Neural progenitor cell (in vitro differentiated cells): Measurements from ENCODE around the gene KIRREL3. TPM values are rescaled to one million over a fixed set of nuclear protein-coding genes. Genes with fewer than 3 reads are reported as not detected.

Experiments used
- DNase-seq: peaks from one replicate; pipeline ENCODE4 v3.0.0-alpha.2; 2016; ENCODE audit warnings: low spot score
- H2AFZ ChIP-seq: fragments of 200-600 bp; sonication (generic); replicated peaks from 2 replicates; pipeline ENCODE4 v1.6.1; 2016; ENCODE audit warnings: antibody characterized with exemption
- H3F3A ChIP-seq: fragments of 200-600 bp; sonication (generic); 2 replicates; pipeline ENCODE4 v1.6.1; 2016; ENCODE audit warnings: antibody characterized with exemption, low read depth
- H3K27ac ChIP-seq: fragments of 200-600 bp; sonication (generic); 2 replicates; pipeline ENCODE4 v1.5.1; 2016; ENCODE audit warnings: mild to moderate bottlenecking
- H3K27me3 ChIP-seq: fragments of 200-600 bp; sonication (generic); 2 replicates; pipeline ENCODE4 v1.6.1; 2016; ENCODE audit warnings: mild to moderate bottlenecking, moderate library complexity
- H3K36me3 ChIP-seq: fragments of 200-600 bp; sonication (generic); 2 replicates; pipeline ENCODE4 v1.5.1; 2016
- H3K4me1 ChIP-seq: fragments of 200-600 bp; sonication (generic); 2 replicates; pipeline ENCODE4 v1.6.1; 2016; ENCODE audit warnings: mixed run types
- H3K4me2 ChIP-seq: fragments of 200-600 bp; sonication (generic); 2 replicates; pipeline ENCODE4 v1.6.1; 2016
- H3K4me3 ChIP-seq: fragments of 200-600 bp; sonication (generic); 2 replicates; pipeline ENCODE4 v1.5.1; 2016
- H3K79me2 ChIP-seq: fragments of 200-600 bp; sonication (generic); 2 replicates; pipeline ENCODE4 v1.6.1; 2016; ENCODE audit warnings: low read depth
- H3K9ac ChIP-seq: fragments of 200-600 bp; sonication (generic); 2 replicates; pipeline ENCODE4 v1.6.1; 2016
- H3K9me3 ChIP-seq: fragments of 200-600 bp; sonication (generic); 2 replicates; pipeline ENCODE4 v1.5.1; 2016; ENCODE audit warnings: low read depth
- H4K20me1 ChIP-seq: fragments of 200-600 bp; sonication (generic); 2 replicates; pipeline ENCODE4 v1.6.1; 2016; ENCODE audit warnings: low read depth
- H3K27ac Mint-ChIP-seq: 3 replicates; pipeline ENCODE4 v1.8.0; 2021; ENCODE audit warnings: mixed read lengths
- H3K27me3 Mint-ChIP-seq: 2 replicates; pipeline ENCODE4 v1.8.0; 2022; ENCODE audit warnings: low read depth, mild to moderate bottlenecking, inconsistent platforms, moderate library complexity, mixed read lengths; ENCODE audit not compliant: insufficient read depth
- H3K36me3 Mint-ChIP-seq: 3 replicates; pipeline ENCODE4 v1.8.0; 2021; ENCODE audit warnings: mixed read lengths
- H3K4me1 Mint-ChIP-seq: 3 replicates; pipeline ENCODE4 v1.8.0; 2021; ENCODE audit warnings: mixed read lengths
- H3K4me3 Mint-ChIP-seq: 3 replicates; pipeline ENCODE4 v1.8.0; 2021; ENCODE audit warnings: mild to moderate bottlenecking, moderate library complexity, mixed read lengths
- H3K9me3 Mint-ChIP-seq: 3 replicates; pipeline ENCODE4 v1.8.0; 2020; ENCODE audit warnings: mixed read lengths
- EZH2 ChIP-seq: fragments of 200-600 bp; sonication (generic); IDR thresholded peaks from 2 replicates; pipeline ENCODE4 v1.6.1; 2017; ENCODE audit warnings: antibody characterized with exemption, mild to moderate bottlenecking, moderate library complexity
- EZH2phosphoT487 ChIP-seq: fragments of 200-600 bp; sonication (generic); IDR thresholded peaks from 2 replicates; pipeline ENCODE4 v1.6.1; 2017; ENCODE audit warnings: antibody characterized with exemption
- total RNA-seq: library from RNA; depleted of rRNA; stranded (reverse); fragments of >200 nt; gene quantifications from 2 replicates; pipeline ENCODE4 v1.2.3, GENCODE V29; 2015; ENCODE audit warnings: low replicate concordance
- TF ChIP-seq, protein P1 (sequence below): fragments of 200-600 bp; sonication (generic); IDR thresholded peaks from 2 replicates; pipeline ENCODE4 v1.5.1; 2017; ENCODE audit warnings: antibody characterized with exemption, mild to moderate bottlenecking

The KIRREL3 gene
- total RNA-seq, 1 donor from 2014 or later = 1.1 TPM

DNA sequence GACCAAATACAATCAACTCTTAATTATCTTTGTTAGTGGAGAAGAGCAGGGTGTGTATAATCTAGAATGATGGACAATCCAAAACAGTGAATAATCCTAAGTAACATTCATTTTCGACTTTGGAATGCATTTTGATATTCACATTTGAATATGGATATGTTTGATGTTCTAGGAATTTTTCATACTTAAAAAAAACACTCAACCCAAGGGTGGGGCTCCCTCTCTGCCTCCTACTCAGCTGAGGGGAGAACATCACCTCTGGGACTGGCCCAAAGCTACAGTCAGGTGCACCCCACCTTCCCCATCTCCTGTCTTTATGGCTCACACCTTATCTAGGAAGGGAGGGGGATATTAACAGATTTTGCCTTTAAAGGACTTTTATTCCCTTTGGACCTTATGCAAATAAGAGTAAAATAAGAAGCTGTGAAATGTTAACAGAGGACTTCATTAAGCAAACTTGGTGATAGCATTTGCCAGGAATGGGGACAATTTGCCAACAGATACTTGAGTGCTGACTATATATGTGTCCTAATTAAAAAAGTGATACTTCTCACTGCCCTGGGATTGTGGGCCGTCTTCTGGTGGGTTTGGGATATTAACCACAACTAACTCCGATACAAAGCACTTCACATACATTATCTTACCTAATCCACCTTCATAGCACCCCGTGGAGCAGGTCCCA lies 458.1 kb downstream of the KIRREL3 start:
- peaks cover 25% of the 10 kb centered on the region for H3K4me1 ChIP-seq
- DNase-seq = no peak
- H3K36me3 Mint-ChIP-seq = no peaks in the 10 kb centered on the region
- H3K27me3 Mint-ChIP-seq = peaks cover 6% of the 10 kb centered on the region
- H3K79me2 ChIP-seq = no peaks in the 10 kb centered on the region
- TF ChIP-seq, protein P1, sequence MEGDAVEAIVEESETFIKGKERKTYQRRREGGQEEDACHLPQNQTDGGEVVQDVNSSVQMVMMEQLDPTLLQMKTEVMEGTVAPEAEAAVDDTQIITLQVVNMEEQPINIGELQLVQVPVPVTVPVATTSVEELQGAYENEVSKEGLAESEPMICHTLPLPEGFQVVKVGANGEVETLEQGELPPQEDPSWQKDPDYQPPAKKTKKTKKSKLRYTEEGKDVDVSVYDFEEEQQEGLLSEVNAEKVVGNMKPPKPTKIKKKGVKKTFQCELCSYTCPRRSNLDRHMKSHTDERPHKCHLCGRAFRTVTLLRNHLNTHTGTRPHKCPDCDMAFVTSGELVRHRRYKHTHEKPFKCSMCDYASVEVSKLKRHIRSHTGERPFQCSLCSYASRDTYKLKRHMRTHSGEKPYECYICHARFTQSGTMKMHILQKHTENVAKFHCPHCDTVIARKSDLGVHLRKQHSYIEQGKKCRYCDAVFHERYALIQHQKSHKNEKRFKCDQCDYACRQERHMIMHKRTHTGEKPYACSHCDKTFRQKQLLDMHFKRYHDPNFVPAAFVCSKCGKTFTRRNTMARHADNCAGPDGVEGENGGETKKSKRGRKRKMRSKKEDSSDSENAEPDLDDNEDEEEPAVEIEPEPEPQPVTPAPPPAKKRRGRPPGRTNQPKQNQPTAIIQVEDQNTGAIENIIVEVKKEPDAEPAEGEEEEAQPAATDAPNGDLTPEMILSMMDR = no peak
- no peak for TF ChIP-seq EZH2
- TF ChIP-seq EZH2phosphoT487 = no peak
- H4K20me1 ChIP-seq = peaks cover 17% of the 10 kb centered on the region
- no peaks in the 10 kb centered on the region for H3K9me3 ChIP-seq
- H3K9me3 Mint-ChIP-seq = no peaks in the 10 kb centered on the region
- H3K27me3 ChIP-seq = no peaks in the 10 kb centered on the region
- H3K9ac ChIP-seq = no peak overlapping the region
- no peak overlapping the region for H3K4me3 Mint-ChIP-seq
- no peak overlapping the region for H3K4me2 ChIP-seq
- H3K27ac ChIP-seq = no peak overlapping the region
- H3F3A ChIP-seq = peaks cover 25% of the 10 kb centered on the region
- peaks cover 32% of the 10 kb centered on the region for H3K4me1 Mint-ChIP-seq
- no peak overlapping the region for H3K27ac Mint-ChIP-seq
- H2AFZ ChIP-seq = no peak overlapping the region
- H3K36me3 ChIP-seq = no peaks in the 10 kb centered on the region
- H3K4me3 ChIP-seq = no peak overlapping the region

DNA sequence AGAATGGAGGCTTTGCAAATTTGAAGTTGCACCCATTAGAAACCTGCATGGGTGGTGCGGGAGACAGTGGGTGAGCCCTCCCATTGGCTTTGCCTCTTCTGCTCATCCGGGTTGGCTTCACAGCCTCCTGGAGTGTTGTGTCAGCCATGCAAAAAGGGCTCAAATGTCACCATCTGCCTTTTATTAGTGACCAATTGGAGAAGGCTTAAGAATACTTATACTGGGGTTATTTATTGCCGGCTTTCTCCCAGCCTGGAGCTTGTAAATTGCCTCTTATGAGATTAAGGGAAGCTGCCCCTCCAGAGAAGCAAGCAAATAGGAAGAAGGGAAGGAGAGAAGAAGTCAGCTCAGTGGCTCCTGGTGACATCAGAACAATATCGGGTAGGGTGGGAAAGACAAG lies 462.5 kb downstream of the KIRREL3 start:
- H3K4me1 Mint-ChIP-seq = peaks cover 7% of the 10 kb centered on the region
- no peak overlapping the region for H3K4me3 Mint-ChIP-seq
- no peaks in the 10 kb centered on the region for H3K36me3 ChIP-seq
- no peak overlapping the region for H3K4me2 ChIP-seq
- no peak overlapping the region for H3K9ac ChIP-seq
- no peaks in the 10 kb centered on the region for H3K27me3 ChIP-seq
- TF ChIP-seq EZH2phosphoT487 (no peak), EZH2 (no peak)
- TF ChIP-seq, protein P1 = no peak
- no peak overlapping the region for H3K27ac Mint-ChIP-seq
- H3K27ac ChIP-seq = no peak overlapping the region
- H3K79me2 ChIP-seq = no peaks in the 10 kb centered on the region
- H3K9me3 ChIP-seq = no peaks in the 10 kb centered on the region
- H3F3A ChIP-seq = no peaks in the 10 kb centered on the region
- DNase-seq = no peak
- H2AFZ ChIP-seq = no peak overlapping the region
- H3K4me1 ChIP-seq = peaks cover 7% of the 10 kb centered on the region
- no peaks in the 10 kb centered on the region for H4K20me1 ChIP-seq
- peaks cover 4% of the 10 kb centered on the region for H3K27me3 Mint-ChIP-seq
- H3K4me3 ChIP-seq = no peak overlapping the region
- no peaks in the 10 kb centered on the region for H3K36me3 Mint-ChIP-seq
- H3K9me3 Mint-ChIP-seq = no peaks in the 10 kb centered on the region

DNA sequence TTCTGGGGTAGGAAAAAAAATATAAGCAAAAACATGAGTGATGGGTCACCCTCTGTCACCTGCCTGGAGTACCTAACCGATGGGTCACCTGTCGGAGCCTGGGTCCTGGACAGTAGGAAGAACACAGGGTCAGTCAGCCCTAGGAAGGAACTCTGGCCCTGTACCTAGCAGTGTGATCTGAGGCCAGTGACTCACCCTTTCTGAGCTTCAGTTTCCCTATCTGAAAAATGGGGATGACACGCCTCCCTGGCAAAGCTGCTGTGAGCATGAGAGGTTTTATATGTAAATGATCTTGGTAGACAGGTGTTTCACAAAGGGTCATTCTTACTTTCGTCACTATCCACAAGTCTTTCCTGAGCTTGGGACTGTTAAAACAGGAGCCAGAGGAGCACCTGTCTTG lies 463.1 kb downstream of the KIRREL3 start:
- Mint-ChIP-seq H3K27ac (no peak overlapping the region), H3K4me1 (peaks cover 3% of the 10 kb centered on the region), H3K4me3 (no peak overlapping the region), H3K27me3 (peaks cover 4% of the 10 kb centered on the region), H3K9me3 (no peaks in the 10 kb centered on the region), H3K36me3 (no peaks in the 10 kb centered on the region)
- no peaks in the 10 kb centered on the region for H3K9me3 ChIP-seq
- no peak overlapping the region for H3K4me2 ChIP-seq
- no peaks in the 10 kb centered on the region for H4K20me1 ChIP-seq
- no peaks in the 10 kb centered on the region for H3F3A ChIP-seq
- H3K36me3 ChIP-seq = no peaks in the 10 kb centered on the region
- H3K27ac ChIP-seq = no peak overlapping the region
- TF ChIP-seq EZH2phosphoT487 (no peak), EZH2 (no peak)
- TF ChIP-seq, protein P1 = no peak
- DNase-seq = no peak
- no peak overlapping the region for H3K9ac ChIP-seq
- no peak overlapping the region for H3K4me3 ChIP-seq
- no peaks in the 10 kb centered on the region for H3K27me3 ChIP-seq
- no peaks in the 10 kb centered on the region for H3K79me2 ChIP-seq
- peaks cover 6% of the 10 kb centered on the region for H3K4me1 ChIP-seq
- no peak overlapping the region for H2AFZ ChIP-seq
